ENCODE results near the gene PLCB4.

Gene PLCB4

DNA sequence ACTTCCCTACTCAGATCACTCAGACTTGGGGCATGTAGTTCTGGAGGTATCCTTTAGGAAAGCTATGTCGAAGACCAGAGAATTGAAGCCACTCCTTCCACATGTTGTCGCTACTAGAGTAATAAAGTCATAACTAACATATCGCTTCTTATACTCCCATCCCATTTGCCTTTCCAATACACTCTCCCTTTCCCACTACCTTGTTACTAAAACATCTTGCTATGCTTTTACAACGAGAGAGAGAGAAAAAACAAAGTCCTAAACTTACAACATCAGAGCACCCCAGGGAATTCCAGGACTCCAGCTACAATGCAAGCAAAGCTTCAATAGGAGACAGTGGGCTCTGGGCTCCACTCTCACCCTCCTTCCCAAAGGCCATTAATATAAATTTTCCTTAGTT lies 440.4 kb downstream of the PLCB4 start:
- no peak for DNase-seq (ENCODE audit: low read depth)
- no peak overlapping the region for H3K4me3 ChIP-seq (ENCODE audit: low read depth, low read length)
- TF ChIP-seq, protein P1, sequence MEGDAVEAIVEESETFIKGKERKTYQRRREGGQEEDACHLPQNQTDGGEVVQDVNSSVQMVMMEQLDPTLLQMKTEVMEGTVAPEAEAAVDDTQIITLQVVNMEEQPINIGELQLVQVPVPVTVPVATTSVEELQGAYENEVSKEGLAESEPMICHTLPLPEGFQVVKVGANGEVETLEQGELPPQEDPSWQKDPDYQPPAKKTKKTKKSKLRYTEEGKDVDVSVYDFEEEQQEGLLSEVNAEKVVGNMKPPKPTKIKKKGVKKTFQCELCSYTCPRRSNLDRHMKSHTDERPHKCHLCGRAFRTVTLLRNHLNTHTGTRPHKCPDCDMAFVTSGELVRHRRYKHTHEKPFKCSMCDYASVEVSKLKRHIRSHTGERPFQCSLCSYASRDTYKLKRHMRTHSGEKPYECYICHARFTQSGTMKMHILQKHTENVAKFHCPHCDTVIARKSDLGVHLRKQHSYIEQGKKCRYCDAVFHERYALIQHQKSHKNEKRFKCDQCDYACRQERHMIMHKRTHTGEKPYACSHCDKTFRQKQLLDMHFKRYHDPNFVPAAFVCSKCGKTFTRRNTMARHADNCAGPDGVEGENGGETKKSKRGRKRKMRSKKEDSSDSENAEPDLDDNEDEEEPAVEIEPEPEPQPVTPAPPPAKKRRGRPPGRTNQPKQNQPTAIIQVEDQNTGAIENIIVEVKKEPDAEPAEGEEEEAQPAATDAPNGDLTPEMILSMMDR (IDR thresholded peaks at IDR 0.05; ENCODE audit: control insufficient read depth, extremely low read depth, insufficient read depth), result no peak

DNA sequence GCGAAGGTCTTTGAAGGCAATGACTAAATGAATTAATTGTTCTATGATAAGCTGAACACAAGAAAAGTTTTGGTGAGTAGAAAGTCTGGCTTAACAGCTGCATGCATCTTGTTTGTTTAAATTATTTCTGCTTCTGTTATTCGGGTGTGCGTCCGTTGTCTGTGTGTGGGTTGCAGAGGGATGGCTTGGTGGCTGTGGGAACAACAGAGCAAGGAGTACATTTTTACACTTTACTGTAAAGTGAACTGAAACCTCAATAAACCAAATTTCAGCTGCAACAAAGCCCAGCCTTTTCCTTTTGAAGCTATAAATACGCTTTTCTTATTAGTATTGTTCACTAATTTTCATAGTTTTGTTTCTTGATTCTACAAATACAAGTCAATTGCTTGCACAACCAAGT lies 442.0 kb downstream of the PLCB4 start:
- TF ChIP-seq, protein P1 (IDR thresholded peaks at IDR 0.05; ENCODE audit: control insufficient read depth, extremely low read depth, insufficient read depth), result no peak
- no peak overlapping the region for H3K4me3 ChIP-seq (ENCODE audit: low read depth, low read length)
- DNase-seq (ENCODE audit: low read depth), result no peak

GRCh38 chr20:9514072-9514460 lies 445.2 kb downstream of the PLCB4 start:
- no peak for DNase-seq (ENCODE audit: low read depth)
- TF ChIP-seq, protein P1 (IDR thresholded peaks at IDR 0.05; ENCODE audit: control insufficient read depth, extremely low read depth, insufficient read depth), result no peak
- no peak overlapping the region for H3K4me3 ChIP-seq (ENCODE audit: low read depth, low read length)

- H3K4me3 ChIP-seq (ENCODE audit: low read depth, low read length), result no peak within 1 kb of the TSS
- DNase-seq (ENCODE audit: low read depth), result no peak
- TF ChIP-seq, protein P1 (IDR thresholded peaks at IDR 0.05; ENCODE audit: control insufficient read depth, extremely low read depth, insufficient read depth), result no peak
Measured at GRCh38 chr20:9514461-9515213, 445.8 kb downstream of the PLCB4 start, which contains the start of gene LAMP5. TSS of gene LAMP5 (plus strand) at chr20:9514590. CDS start at chr20:9514853, 263 bp downstream.

DNA sequence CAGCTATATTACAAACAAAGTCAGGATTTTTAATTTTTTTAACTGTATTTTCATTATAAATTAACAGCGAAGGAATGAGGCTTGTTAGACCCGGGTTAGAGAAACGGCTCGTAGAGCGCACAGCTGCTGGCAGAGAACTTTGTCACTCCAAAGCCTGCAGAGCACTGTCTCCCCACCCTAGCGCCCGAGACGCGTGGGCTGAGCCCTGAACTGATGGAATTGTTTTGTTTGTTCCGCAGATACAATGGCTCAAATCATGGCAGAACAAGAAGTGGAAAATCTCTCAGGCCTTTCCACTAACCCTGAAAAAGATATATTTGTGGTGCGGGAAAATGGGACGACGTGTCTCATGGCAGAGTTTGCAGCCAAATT lies 446.3 kb downstream of the PLCB4 start:
- H3K4me3 ChIP-seq (ENCODE audit: low read depth, low read length), result no peak overlapping the region
- DNase-seq (ENCODE audit: low read depth), result no peak
- TF ChIP-seq, protein P1 (IDR thresholded peaks at IDR 0.05; ENCODE audit: control insufficient read depth, extremely low read depth, insufficient read depth), result no peak

DNA sequence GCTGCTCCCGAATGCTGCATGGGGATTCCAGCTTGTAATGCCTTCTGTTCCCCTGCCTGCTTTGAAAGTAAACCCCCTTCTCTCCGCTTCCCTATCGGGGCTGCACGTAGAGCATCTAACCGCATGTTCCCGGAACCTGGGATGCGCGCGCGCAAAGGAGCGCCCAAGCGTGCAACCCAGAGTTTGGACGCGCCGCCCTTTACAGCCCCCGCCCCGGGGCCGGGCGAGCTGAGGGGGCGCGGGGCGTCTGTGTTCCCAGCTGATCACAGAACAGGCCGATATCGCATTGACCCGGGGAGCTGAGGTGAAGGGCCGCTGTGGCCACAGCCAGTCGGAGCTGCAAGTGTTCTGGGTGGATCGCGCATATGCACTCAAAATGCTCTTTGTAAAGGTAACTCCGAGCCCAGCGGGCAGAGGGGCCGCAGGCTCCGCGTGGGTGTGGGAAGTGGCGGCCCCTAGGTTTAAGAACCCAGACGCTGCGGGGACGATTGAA lies 446.9 kb downstream of the PLCB4 start:
- TF ChIP-seq, protein P1 (IDR thresholded peaks at IDR 0.05; ENCODE audit: control insufficient read depth, extremely low read depth, insufficient read depth), result no peak
- no peak overlapping the region for H3K4me3 ChIP-seq (ENCODE audit: low read depth, low read length)

More for the DNA sequence above, 446.9 kb downstream of the PLCB4 start:
- no peak for DNase-seq (ENCODE audit: low read depth)
